HepG2 (cell line): ENCODE results near the gene NEGR1. TPM values are rescaled to one million over a fixed set of nuclear protein-coding genes. Genes with fewer than 3 reads are reported as not detected.

ENCODE experiments used
- ATAC-seq: fragments of 200-7000 bp; cut with Tn5 transposase; 3 replicates; pipeline ENCODE4 v1.9.1; 2020; ENCODE audit warnings: mild to moderate bottlenecking, moderate library complexity
- BruUV-seq: library from RNA; stranded (reverse); fragments of 400-500 nt; replicated peaks from 2 replicates; lab custom pipeline; 2021; lab: Mats Ljungman, UMichigan
- CTCF ChIA-PET: fragments of 300-600 bp; formaldehyde crosslinking; extraction: SDS; loops from one replicate; lab custom pipeline; 2021; ENCODE audit warnings: low total read pairs, inconsistent platforms, low intra/inter-chr PET ratio; lab: Yijun Ruan, JAX
- POLR2A ChIA-PET: fragments of 350-600 bp; sonication (Branson Sonifier 250); formaldehyde crosslinking; loops from one replicate; lab custom pipeline; 2020; ENCODE audit warnings: antibody characterized with exemption, inconsistent platforms; lab: Yijun Ruan, JAX
- DNase-seq: peaks from one replicate; pipeline ENCODE4 v3.0.0-alpha.2; 2015; ENCODE audit warnings: low spot score
- FAIRE-seq: peaks from 3 replicates; lab custom pipeline; 2011; peaks lifted over from hg19 to GRCh38; lab: Jason Lieb, UNC
- H2AFZ ChIP-seq: one replicate; pipeline ENCODE4 v1.6.1; 2011; ENCODE audit warnings: low read length, inconsistent platforms
- H3K27ac ChIP-seq: fragments of 300-600 bp; 3 replicates; pipeline ENCODE4 v1.8.0; 2011; ENCODE audit warnings: mixed run types, mild to moderate bottlenecking, mixed read lengths, low read length, inconsistent platforms; ENCODE audit not compliant: insufficient read depth; ENCODE audit errors: extremely low read length
- H3K27me3 ChIP-seq, 2 experiments: fragments of 200-600 bp in 1 of 2; 2 replicates in 1 of 2; 3 replicates in 1 of 2; pipeline versions ENCODE4 v1.6.0 to v1.8.0; 2011; ENCODE audit warnings: low read length in 2 of 2, mild to moderate bottlenecking in 2 of 2, moderate library complexity in 2 of 2, inconsistent platforms in 1 of 2; ENCODE audit not compliant: insufficient read depth in 2 of 2, control insufficient read depth in 1 of 2
- H3K36me3 ChIP-seq, 2 experiments: fragments of 200-600 bp in 1 of 2; replicated peaks in 1 of 2; 2 replicates in 1 of 2; 3 replicates in 1 of 2; pipeline versions ENCODE4 v1.5.1 to v1.8.0; 2011; ENCODE audit warnings: low read length in 2 of 2, inconsistent platforms in 1 of 2; ENCODE audit not compliant: insufficient read depth in 2 of 2, control insufficient read depth in 1 of 2
- H3K4me1 ChIP-seq: 2 replicates; pipeline ENCODE4 v1.5.1; 2012; ENCODE audit warnings: low read length, inconsistent platforms; ENCODE audit not compliant: insufficient read depth
- H3K4me2 ChIP-seq: 2 replicates; pipeline ENCODE4 v1.6.0; 2011; ENCODE audit warnings: low read depth, low read length, inconsistent platforms
- H3K4me3 ChIP-seq, 3 experiments: fragments of 200-600 bp in 1 of 3; sonication (generic), shearing (Covaris generic) in 1 of 3; replicated peaks in 1 of 3; 2 replicates each; pipeline ENCODE4 v1.5.1; 2011 to 2016; ENCODE audit warnings: low read length in 3 of 3, inconsistent platforms in 2 of 3, low read depth in 2 of 3, mild to moderate bottlenecking in 2 of 3, control low read depth in 1 of 3, mixed read lengths in 1 of 3; ENCODE audit not compliant: insufficient read depth in 1 of 3
- H3K79me2 ChIP-seq: one replicate; pipeline ENCODE4 v1.6.1; 2011; ENCODE audit warnings: low read length, inconsistent platforms; ENCODE audit not compliant: insufficient read depth
- H3K9ac ChIP-seq: 2 replicates; pipeline ENCODE4 v1.6.0; 2011; ENCODE audit warnings: mild to moderate bottlenecking, low read depth, low read length, inconsistent platforms; ENCODE audit not compliant: insufficient read depth
- H3K9me3 ChIP-seq: 2 replicates; pipeline ENCODE4 v1.5.1; 2012; ENCODE audit warnings: mild to moderate bottlenecking, low read length
- H4K20me1 ChIP-seq: 2 replicates; pipeline ENCODE4 v1.6.0; 2011; ENCODE audit warnings: inconsistent platforms, mild to moderate bottlenecking, low read length, moderate library complexity; ENCODE audit not compliant: insufficient read depth
- CEBPZ ChIP-seq: IDR thresholded peaks from 2 replicates; pipeline ENCODE4 v1.6.1; 2012; ENCODE audit warnings: low read length, improper control_type of control experiment
- GABPA ChIP-seq, 2 experiments: IDR thresholded peaks; 2 replicates each; pipeline ENCODE4 v1.6.1; 2011 to 2016; ENCODE audit warnings: low read depth in 2 of 2, low read length in 1 of 2, missing biosample characterization in 1 of 2, missing genetic modification characterization in 1 of 2
- HNRNPK ChIP-seq: fragments of 200-400 bp; formaldehyde crosslinking; IDR thresholded peaks from 2 replicates; pipeline ENCODE4 v1.6.1; 2018; ENCODE audit warnings: low read length, low read depth, moderate library complexity, mild to moderate bottlenecking; ENCODE audit not compliant: poor library complexity, severe bottlenecking
- NFAT5 ChIP-seq: sonication (generic); formaldehyde crosslinking; IDR thresholded peaks from 2 replicates; pipeline ENCODE4 v1.4.0; 2020; ENCODE audit warnings: missing genetic modification reagents
- RARA ChIP-seq: IDR thresholded peaks from 2 replicates; pipeline ENCODE4 v1.6.1; 2016; ENCODE audit warnings: missing genetic modification reagents, missing compliant biosample characterization
- REXO4 ChIP-seq: sonication (generic); formaldehyde crosslinking; IDR thresholded peaks from 2 replicates; pipeline ENCODE4 v1.8.0; 2022; ENCODE audit warnings: missing genetic modification reagents, mild to moderate bottlenecking, borderline replicate concordance
- TRIM22 ChIP-seq: fragments of 450-650 bp; IDR thresholded peaks from 2 replicates; pipeline ENCODE4 v1.6.1; 2017
- ZBTB14 ChIP-seq: sonication (generic); formaldehyde crosslinking; IDR thresholded peaks from 2 replicates; pipeline ENCODE4 v1.4.0; 2020; ENCODE audit warnings: missing genetic modification reagents
- ZEB1 ChIP-seq: IDR thresholded peaks from 2 replicates; pipeline ENCODE4 v1.6.1; 2012; ENCODE audit warnings: mild to moderate bottlenecking, low read depth, inconsistent platforms; ENCODE audit not compliant: insufficient replicate concordance
- ZNF292 ChIP-seq: sonication (generic); formaldehyde crosslinking; IDR thresholded peaks from 2 replicates; pipeline ENCODE4 v1.8.1; 2022; ENCODE audit warnings: mild to moderate bottlenecking, low read depth, missing genetic modification reagents, borderline replicate concordance
- ZNF414 ChIP-seq: sonication (generic); formaldehyde crosslinking; IDR thresholded peaks from 2 replicates; pipeline ENCODE4 v1.5.0; 2020; ENCODE audit warnings: missing genetic modification reagents
- ZNF619 ChIP-seq: sonication (generic); formaldehyde crosslinking; IDR thresholded peaks from 2 replicates; pipeline ENCODE4 v1.4.0; 2020; ENCODE audit warnings: mild to moderate bottlenecking, missing genetic modification reagents
- ZNF879 ChIP-seq: sonication (generic); formaldehyde crosslinking; IDR thresholded peaks from 2 replicates; pipeline ENCODE4 v1.8.1; 2023; ENCODE audit warnings: missing genetic modification reagents
- WGBS: methylation state at CpG from one replicate; pipeline ENCODE4 v1.1.6; 2017; ENCODE audit warnings: low lambda C conversion rate; 5-methylcytosine and 5-hydroxymethylcytosine counted together
- in situ Hi-C: cut with HindIII; loops from 2 replicates; pipeline ENCODE4 v1.10.0; 2017; ENCODE audit warnings: low pct_unique_long_range_greater_than_20kb; ENCODE audit not compliant: extremely low pct_ligation_motif_present
- intact Hi-C: fragments of 100-400 bp; cut with micrococcal nuclease; formaldehyde crosslinking; loops from one replicate; pipeline ENCODE4 v1.10.0; 2022; ENCODE audit not compliant: unreplicated experiment
- polyA plus RNA-seq, 8 experiments: library from polyadenylated mRNA; depleted of rRNA in 3 of 8; stranded (reverse) in 7 of 8; unstranded in 1 of 8; fragments of >200 nt; fragmentation: Illumina TruSeq in 4 of 8; extraction: Trizol in 4 of 8; gene quantifications; 2 replicates each; pipeline versions ENCODE4 v1.2.1 to v1.2.3, GENCODE V29; 2011 to 2016; ENCODE audit warnings: low read depth in 4 of 8, missing spikeins in 1 of 8, mixed read lengths in 1 of 8; ENCODE audit not compliant: insufficient read depth in 1 of 8
- total RNA-seq, 5 experiments: library from RNA; depleted of rRNA; stranded (reverse); fragments of >200 nt; fragmentation: Illumina TruSeq; extraction: Trizol; gene quantifications; 2 replicates each; pipeline ENCODE4 v1.2.3, GENCODE V29; 2016; ENCODE audit warnings: low read depth in 1 of 5

NEGR1 gene
- total and polyA plus RNA-seq, 2 of the 13 experiments (the other 11 are each of a cell fraction or from before 2014, with no cell fraction given), result not detected

- H3K4me1 ChIP-seq, result no peaks in the 10 kb centered on the region
- DNase-seq (no peak), ATAC-seq (no peak), FAIRE-seq (no peak)
- intact Hi-C loops (no loop called here), in situ Hi-C loops (no loop called here)
- ChIA-PET POLR2A (no interaction called here), CTCF (no interaction called here)
- no peak overlapping the region for H2AFZ ChIP-seq
- H3K9me3 ChIP-seq, result peaks cover 6% of the 10 kb centered on the region; the same call in 1 of the 2 replicates
- no peak overlapping the region for H3K9ac ChIP-seq
- H3K79me2 ChIP-seq, result no peaks in the 10 kb centered on the region
- no peaks in the 10 kb centered on the region for H3K36me3 ChIP-seq
- H3K4me3 ChIP-seq, result no peak overlapping the region
- H3K27ac ChIP-seq, result no peak overlapping the region
- H3K27me3 ChIP-seq, result no peaks in the 10 kb centered on the region
- no peaks in the 10 kb centered on the region for H4K20me1 ChIP-seq
- H3K4me2 ChIP-seq, result no peak overlapping the region
- no TSS peak for BruUV-seq
- 10% methylated on average over 4 of the region's 4 CpGs for WGBS
- TF ChIP-seq NFAT5 (CRISPR knock-in tag), result no peak
- TF ChIP-seq ZNF414 (CRISPR knock-in tag), result no peak
- TF ChIP-seq REXO4 (CRISPR knock-in tag), result no peak
- no peak for TF ChIP-seq RARA
- no peak for TF ChIP-seq ZEB1
- TF ChIP-seq GABPA (IDR thresholded peaks at IDR 0.05; ENCODE audit: low read depth, low read length), result no peak
- TF ChIP-seq GABPA (CRISPR knock-in tag; IDR thresholded peaks at IDR 0.05; ENCODE audit: low read depth), result no peak
- no peak for TF ChIP-seq TRIM22
- no peak for TF ChIP-seq HNRNPK
- TF ChIP-seq CEBPZ, result no peak
- no peak for TF ChIP-seq ZNF619 (CRISPR knock-in tag)
- TF ChIP-seq ZNF292 (CRISPR knock-in tag), result no peak
- TF ChIP-seq ZNF879 (CRISPR knock-in tag), result no peak
- no peak for TF ChIP-seq ZBTB14 (CRISPR knock-in tag)
Observed at GRCh38 chr1:71817028-71817427, 465.3 kb downstream of the NEGR1 start.
